ENCODE results near the gene MS4A13. TPM values are rescaled to one million over a fixed set of nuclear protein-coding genes. Genes with fewer than 3 reads are reported as not detected.
"Not testable (repeated sequence)": the region's sequence is repeated elsewhere in the genome, so short reads cannot be mapped to it uniquely, and the experiment has no call there.

MS4A13 gene
- polyA plus RNA-seq, 1 experiment: not detected

DNA sequence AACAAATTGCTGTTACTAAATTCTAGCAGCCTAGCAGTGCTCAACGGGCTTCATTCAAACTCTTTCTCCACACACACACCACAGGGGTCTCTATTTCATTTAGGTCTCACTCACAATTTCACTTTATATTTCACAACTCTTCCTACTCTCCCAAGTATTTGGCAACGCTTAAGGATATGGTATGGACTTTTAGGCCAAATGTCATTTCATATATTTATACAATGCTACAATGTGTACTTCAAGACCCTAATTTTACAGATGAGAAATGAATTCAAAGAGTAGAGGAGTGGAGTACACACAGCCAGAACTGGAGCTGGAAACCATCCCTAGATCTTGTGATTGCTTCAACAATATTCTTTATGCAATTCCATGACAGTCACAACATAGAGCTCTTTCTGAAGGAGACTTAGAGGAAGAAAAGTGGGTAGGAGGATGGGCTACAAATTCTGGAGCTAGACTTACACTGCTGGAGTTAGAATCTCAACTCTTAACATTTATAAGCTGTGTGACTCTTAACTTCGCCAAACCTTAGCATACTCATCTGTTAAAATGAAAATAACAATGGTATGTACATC lies 2.5 kb upstream of the MS4A13 start:
- TF ChIP-seq, protein P1, sequence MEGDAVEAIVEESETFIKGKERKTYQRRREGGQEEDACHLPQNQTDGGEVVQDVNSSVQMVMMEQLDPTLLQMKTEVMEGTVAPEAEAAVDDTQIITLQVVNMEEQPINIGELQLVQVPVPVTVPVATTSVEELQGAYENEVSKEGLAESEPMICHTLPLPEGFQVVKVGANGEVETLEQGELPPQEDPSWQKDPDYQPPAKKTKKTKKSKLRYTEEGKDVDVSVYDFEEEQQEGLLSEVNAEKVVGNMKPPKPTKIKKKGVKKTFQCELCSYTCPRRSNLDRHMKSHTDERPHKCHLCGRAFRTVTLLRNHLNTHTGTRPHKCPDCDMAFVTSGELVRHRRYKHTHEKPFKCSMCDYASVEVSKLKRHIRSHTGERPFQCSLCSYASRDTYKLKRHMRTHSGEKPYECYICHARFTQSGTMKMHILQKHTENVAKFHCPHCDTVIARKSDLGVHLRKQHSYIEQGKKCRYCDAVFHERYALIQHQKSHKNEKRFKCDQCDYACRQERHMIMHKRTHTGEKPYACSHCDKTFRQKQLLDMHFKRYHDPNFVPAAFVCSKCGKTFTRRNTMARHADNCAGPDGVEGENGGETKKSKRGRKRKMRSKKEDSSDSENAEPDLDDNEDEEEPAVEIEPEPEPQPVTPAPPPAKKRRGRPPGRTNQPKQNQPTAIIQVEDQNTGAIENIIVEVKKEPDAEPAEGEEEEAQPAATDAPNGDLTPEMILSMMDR (IDR thresholded peaks at IDR 0.05; ENCODE audit: insufficient read depth, low read depth, low read length): no peak
- no peak for DNase-seq (ENCODE audit: low read depth)
- ChIA-PET POLR2A (no interaction called here), CTCF (interaction anchor here (0.7 kb wide), 1 partner anchor 96 kb away, joined by 3 read pairs; no protein-coding TSS in a partner anchor)
- Histone ChIP-seq H3K4me3 (ENCODE audit: low read depth, low read length) (no peak overlapping the region), H3K27me3 (ENCODE audit: control insufficient read depth, insufficient read depth, low read length) (no peaks in the 10 kb centered on the region), H3K36me3 (ENCODE audit: control insufficient read depth, insufficient read depth, low read length) (no peaks in the 10 kb centered on the region)

DNA sequence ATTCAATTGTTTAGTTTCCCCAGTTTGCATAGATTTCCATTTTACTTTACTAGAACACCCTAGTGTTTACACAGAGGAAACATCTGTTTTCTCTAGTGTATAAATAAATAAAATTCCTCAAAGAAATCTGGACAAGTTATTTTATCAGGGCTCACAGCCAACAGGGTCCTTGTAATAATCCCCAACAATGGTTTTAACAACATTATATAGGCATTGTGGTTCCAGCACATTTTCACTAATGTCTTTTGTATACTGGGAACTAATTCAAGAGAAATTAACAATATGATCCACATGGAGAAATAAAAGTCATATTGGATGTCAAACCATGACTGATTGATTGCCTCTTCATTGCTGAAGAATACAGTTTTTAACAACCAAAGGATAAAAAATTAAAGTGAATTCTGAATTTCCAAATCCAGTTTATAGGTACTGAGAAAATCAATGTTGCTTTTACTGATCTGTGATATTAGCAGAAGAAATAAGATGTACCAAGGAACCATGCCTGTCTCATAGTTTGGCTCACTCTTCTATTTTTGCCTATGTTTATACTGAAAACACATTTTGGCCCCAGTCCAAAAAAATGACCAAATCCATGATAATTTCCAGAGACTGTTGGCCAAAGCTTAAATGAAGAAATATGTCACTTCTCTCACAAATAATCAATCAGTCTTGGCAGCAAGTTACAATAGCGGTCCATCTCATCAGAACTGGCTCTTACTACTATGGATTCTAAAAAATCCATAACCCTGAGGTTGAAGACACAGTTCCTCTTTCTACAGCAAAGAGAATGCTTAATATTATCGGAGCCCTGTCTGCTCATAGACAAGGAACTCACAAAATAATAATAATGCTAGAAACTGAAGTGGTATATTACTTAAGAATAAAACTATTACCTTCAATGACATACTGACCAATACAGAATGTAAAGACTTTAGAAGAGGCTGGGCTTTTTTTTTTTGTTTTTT lies 1.4 kb upstream of the MS4A13 start:
- ChIA-PET POLR2A (no interaction called here), CTCF (no interaction called here)
- H3K27me3 ChIP-seq (ENCODE audit: control insufficient read depth, insufficient read depth, low read length): no peaks in the 10 kb centered on the region
- TF ChIP-seq, protein P1 (IDR thresholded peaks at IDR 0.05; ENCODE audit: insufficient read depth, low read depth, low read length): no peak
- DNase-seq (ENCODE audit: low read depth): no peak
- no peaks in the 10 kb centered on the region for H3K36me3 ChIP-seq (ENCODE audit: control insufficient read depth, insufficient read depth, low read length)
- H3K4me3 ChIP-seq (ENCODE audit: low read depth, low read length): no peak overlapping the region

DNA sequence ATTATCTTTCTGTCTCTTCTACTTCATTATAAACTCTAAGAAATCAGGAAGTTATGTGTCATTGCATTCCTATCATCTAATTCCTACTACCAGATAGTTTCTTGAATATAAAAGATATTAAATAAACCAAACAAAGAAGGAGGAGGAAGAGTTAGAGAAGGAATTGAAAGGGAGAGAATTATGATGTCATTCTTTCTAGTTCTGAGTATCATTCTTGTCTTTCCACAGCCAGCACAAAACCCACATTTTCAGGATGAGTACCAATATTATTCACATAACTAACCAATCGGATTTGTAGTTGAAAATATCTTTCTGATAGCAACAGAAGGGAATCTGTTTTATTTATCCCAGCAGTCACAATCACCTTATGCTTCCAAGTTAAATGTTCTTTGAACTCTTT lies 13.3 kb downstream of the MS4A13 start:
- no peaks in the 10 kb centered on the region for H3K27me3 ChIP-seq (ENCODE audit: control insufficient read depth, insufficient read depth, low read length)
- ChIA-PET POLR2A (no interaction called here), CTCF (interaction anchor here (1.0 kb wide), 1 partner anchor 15 kb away, joined by 3 read pairs; no protein-coding TSS in a partner anchor)
- DNase-seq (ENCODE audit: low read depth): no peak
- no peaks in the 10 kb centered on the region for H3K36me3 ChIP-seq (ENCODE audit: control insufficient read depth, insufficient read depth, low read length)
- TF ChIP-seq, protein P1 (IDR thresholded peaks at IDR 0.05; ENCODE audit: insufficient read depth, low read depth, low read length): no peak
- H3K4me3 ChIP-seq (ENCODE audit: low read depth, low read length): no peak overlapping the region

DNA sequence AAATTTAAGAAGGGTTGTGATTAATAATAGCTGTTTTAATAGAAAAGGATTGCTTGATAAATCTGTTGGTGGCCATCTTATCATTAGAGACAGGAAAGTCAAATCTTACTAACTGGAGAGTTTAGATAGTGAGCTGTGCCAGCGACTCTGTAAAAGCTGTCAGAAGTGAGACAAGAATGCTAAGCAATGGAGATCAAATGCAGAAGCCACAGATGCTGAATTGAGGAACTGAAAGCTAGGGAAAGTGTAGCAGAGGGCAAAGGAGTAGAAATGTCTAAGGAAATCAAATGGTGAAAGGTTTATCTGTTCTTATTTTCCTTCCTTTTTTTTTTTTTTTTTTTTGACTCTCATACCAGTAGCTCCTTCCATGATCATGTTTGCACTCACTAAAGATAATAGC lies 13.7 kb downstream of the MS4A13 start:
- DNase-seq (ENCODE audit: low read depth): no peak
- CTCF ChIA-PET: interaction anchor here (1.0 kb wide), 1 partner anchor 15 kb away, joined by 3 read pairs; no protein-coding TSS in a partner anchor
- POLR2A ChIA-PET: no interaction called here
- Histone ChIP-seq H3K36me3 (ENCODE audit: control insufficient read depth, insufficient read depth, low read length) (no peaks in the 10 kb centered on the region), H3K4me3 (ENCODE audit: low read depth, low read length) (no peak overlapping the region), H3K27me3 (ENCODE audit: control insufficient read depth, insufficient read depth, low read length) (no peaks in the 10 kb centered on the region)
- TF ChIP-seq, protein P1 (IDR thresholded peaks at IDR 0.05; ENCODE audit: insufficient read depth, low read depth, low read length): no peak

DNA sequence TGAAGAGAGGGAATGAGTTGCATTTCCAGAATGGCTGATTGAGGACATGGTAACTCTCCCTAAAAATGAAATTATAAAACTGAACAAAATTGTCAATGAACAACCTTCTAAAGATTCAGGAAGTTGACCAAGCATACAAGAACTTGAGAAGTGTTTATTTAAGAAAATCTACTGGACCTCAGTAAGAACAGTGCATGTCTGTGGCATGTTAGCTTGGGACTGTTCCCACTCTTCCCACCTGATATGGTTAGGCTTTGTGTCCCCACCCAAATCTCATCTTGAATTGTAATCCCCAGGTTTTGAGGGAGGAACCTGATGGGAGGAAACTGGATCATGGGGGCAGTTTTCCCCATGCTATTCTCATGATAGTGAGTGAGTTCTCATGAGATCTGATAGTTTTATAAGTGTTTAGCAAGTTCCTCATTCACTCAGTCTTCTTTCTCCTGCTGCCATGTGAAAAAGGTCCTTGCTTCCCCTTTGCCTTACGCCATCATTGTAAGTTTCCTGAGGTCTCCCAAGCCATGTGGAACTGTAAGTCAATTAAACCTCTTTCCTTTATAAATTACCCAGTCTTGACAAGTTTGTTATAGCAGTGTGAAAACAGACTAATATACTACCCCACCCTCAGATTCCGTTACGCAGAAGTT lies 15.4 kb downstream of the MS4A13 start:
- H3K36me3 ChIP-seq (ENCODE audit: control insufficient read depth, insufficient read depth, low read length): no peaks in the 10 kb centered on the region
- ChIA-PET CTCF (no interaction called here), POLR2A (no interaction called here)
- H3K27me3 ChIP-seq (ENCODE audit: control insufficient read depth, insufficient read depth, low read length): no peaks in the 10 kb centered on the region
- TF ChIP-seq, protein P1 (IDR thresholded peaks at IDR 0.05; ENCODE audit: insufficient read depth, low read depth, low read length): no peak
- DNase-seq (ENCODE audit: low read depth): no peak
- H3K4me3 ChIP-seq (ENCODE audit: low read depth, low read length): no peak overlapping the region

DNA sequence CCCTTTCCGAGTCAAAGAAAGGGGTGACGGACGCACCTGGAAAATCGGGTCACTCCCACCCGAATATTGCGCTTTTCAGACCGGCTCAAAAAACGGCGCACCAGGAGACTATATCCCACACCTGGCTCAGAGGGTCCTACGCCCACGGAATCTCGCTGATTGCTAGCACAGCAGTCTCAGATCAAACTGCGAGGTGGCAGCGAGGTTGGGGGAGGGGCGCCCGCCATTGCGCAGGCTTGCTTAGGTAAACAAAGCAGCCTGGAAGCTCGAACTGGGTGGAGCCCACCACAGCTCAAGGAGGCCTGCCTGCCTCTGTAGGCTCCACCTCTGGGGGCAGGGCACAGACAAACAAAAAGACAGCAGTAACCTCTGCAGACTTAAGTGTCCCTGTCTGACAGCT lies 17.2 kb downstream of the MS4A13 start:
- H3K36me3 ChIP-seq (ENCODE audit: control insufficient read depth, insufficient read depth, low read length); H3K27me3 ChIP-seq (ENCODE audit: control insufficient read depth, insufficient read depth, low read length); H3K4me3 ChIP-seq (ENCODE audit: low read depth, low read length); POLR2A ChIA-PET; DNase-seq (ENCODE audit: low read depth); CTCF ChIA-PET: not testable (repeated sequence)

DNA sequence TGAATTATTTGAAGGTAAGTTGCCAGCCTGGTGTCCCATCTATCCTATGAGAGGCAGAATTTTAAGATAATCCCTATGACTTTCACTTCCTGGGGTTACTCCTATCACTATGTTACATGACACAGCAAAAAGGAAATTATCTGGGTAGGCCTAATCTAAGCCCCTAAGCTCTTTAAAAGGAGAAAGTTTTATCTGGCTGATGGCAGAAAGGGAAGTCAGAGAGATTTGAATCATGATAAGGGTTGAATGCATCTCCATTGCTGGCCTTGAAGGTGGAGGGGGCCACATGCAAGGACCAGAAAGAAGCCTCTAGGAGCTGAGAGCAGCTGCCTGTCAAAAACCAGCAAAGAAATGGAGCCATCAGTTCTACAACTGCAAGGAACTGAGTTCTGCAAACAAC lies 23.4 kb downstream of the MS4A13 start:
- POLR2A ChIA-PET; H3K27me3 ChIP-seq (ENCODE audit: control insufficient read depth, insufficient read depth, low read length); H3K4me3 ChIP-seq (ENCODE audit: low read depth, low read length); DNase-seq (ENCODE audit: low read depth); H3K36me3 ChIP-seq (ENCODE audit: control insufficient read depth, insufficient read depth, low read length); CTCF ChIA-PET: not testable (repeated sequence)
